IMR-90 (cell line): ENCODE results near the gene OSBPL3. TPM values are rescaled to one million over a fixed set of nuclear protein-coding genes. Genes with fewer than 3 reads are reported as not detected.

Experiments used
- ATAC-seq: fragments of 200-7000 bp; cut with Tn5 transposase; 2 replicates; pipeline ENCODE4 v1.9.1; 2020; ENCODE audit warnings: low read depth, mild to moderate bottlenecking, moderate library complexity
- BruUV-seq: library from RNA; stranded (reverse); fragments of 400-500 nt; replicated peaks from 2 replicates; lab custom pipeline; 2021; lab: Mats Ljungman, UMichigan
- CTCF ChIA-PET: fragments of 300-600 bp; formaldehyde crosslinking; extraction: SDS; loops from one replicate; lab custom pipeline; 2021; ENCODE audit warnings: antibody characterized with exemption; lab: Yijun Ruan, JAX
- POLR2A ChIA-PET: fragments of 300-600 bp; sonication (Branson Sonifier 250); formaldehyde crosslinking; loops from one replicate; lab custom pipeline; 2022; ENCODE audit warnings: antibody characterized with exemption; ENCODE audit not compliant: unreplicated experiment; lab: Charles Lee
- DNase-seq: peaks from one replicate; pipeline ENCODE4 v3.0.0; 2013
- H2AFZ ChIP-seq: replicated peaks from 2 replicates; pipeline ENCODE3; 2013; ENCODE audit warnings: low read length, mild to moderate bottlenecking; ENCODE audit not compliant: poor library complexity
- H2AK5ac ChIP-seq: 2 replicates; pipeline ENCODE4 v1.6.1; 2013; ENCODE audit warnings: low read depth, low read length, inconsistent platforms
- H2AK9ac ChIP-seq: replicated peaks from 2 replicates; pipeline ENCODE3; 2013; ENCODE audit warnings: mild to moderate bottlenecking, low read depth, low read length, moderate library complexity; ENCODE audit not compliant: poor library complexity
- H2BK120ac ChIP-seq: 2 replicates; pipeline ENCODE4 v1.6.1; 2013; ENCODE audit warnings: low read depth, low read length, inconsistent platforms
- H2BK15ac ChIP-seq: 3 replicates; pipeline ENCODE4 v1.6.1; 2013; ENCODE audit warnings: low read depth, low read length, inconsistent platforms
- H2BK20ac ChIP-seq: 2 replicates; pipeline ENCODE4 v1.6.1; 2013; ENCODE audit warnings: low read depth, mild to moderate bottlenecking, inconsistent platforms, low read length, moderate library complexity
- H2BK5ac ChIP-seq: 2 replicates; pipeline ENCODE4 v1.6.1; 2013; ENCODE audit warnings: mild to moderate bottlenecking, low read depth, low read length, inconsistent platforms; ENCODE audit not compliant: poor library complexity, severe bottlenecking
- H3K14ac ChIP-seq: replicated peaks from 2 replicates; pipeline ENCODE4 v1.6.1; 2013; ENCODE audit warnings: low read depth, low read length, inconsistent platforms
- H3K18ac ChIP-seq: 2 replicates; pipeline ENCODE4 v1.6.1; 2013; ENCODE audit warnings: low read depth, low read length, control low read depth
- H3K23ac ChIP-seq: 2 replicates; pipeline ENCODE4 v1.6.1; 2013; ENCODE audit warnings: low read depth, low read length, inconsistent platforms
- H3K27ac ChIP-seq: 2 replicates; pipeline ENCODE4 v1.5.1; 2013; ENCODE audit warnings: mild to moderate bottlenecking, control low read depth, low read length; ENCODE audit not compliant: insufficient read depth
- H3K27me3 ChIP-seq: 2 replicates; pipeline ENCODE4 v1.6.1; 2013; ENCODE audit warnings: low read length; ENCODE audit not compliant: control insufficient read depth, insufficient read depth
- H3K36me3 ChIP-seq: 2 replicates; pipeline ENCODE4 v1.6.1; 2013; ENCODE audit warnings: low read length, mixed read lengths; ENCODE audit not compliant: control insufficient read depth, insufficient read depth
- H3K4ac ChIP-seq: 2 replicates; pipeline ENCODE4 v1.6.1; 2013; ENCODE audit warnings: low read depth, low read length, inconsistent platforms
- H3K4me1 ChIP-seq: 2 replicates; pipeline ENCODE4 v1.6.1; 2013; ENCODE audit warnings: low read length, mixed read lengths; ENCODE audit not compliant: control insufficient read depth, insufficient read depth
- H3K4me2 ChIP-seq: 2 replicates; pipeline ENCODE4 v1.6.1; 2013; ENCODE audit warnings: low read depth, mild to moderate bottlenecking, control low read depth, low read length, moderate library complexity
- H3K4me3 ChIP-seq: 2 replicates; pipeline ENCODE4 v1.5.1; 2013; ENCODE audit warnings: low read depth, mild to moderate bottlenecking, control low read depth, low read length, moderate library complexity; ENCODE audit not compliant: insufficient read depth
- H3K56ac ChIP-seq: 2 replicates; pipeline ENCODE4 v1.6.1; 2013; ENCODE audit warnings: low read length, inconsistent platforms; ENCODE audit not compliant: insufficient read depth; ENCODE audit errors: extremely low read depth
- H3K79me1 ChIP-seq, 2 experiments: 2 replicates each; pipeline ENCODE4 v1.6.1; 2013; ENCODE audit warnings: low read length in 2 of 2, inconsistent platforms in 1 of 2, low read depth in 1 of 2
- H3K9ac ChIP-seq: 2 replicates; pipeline ENCODE4 v1.6.1; 2013; ENCODE audit warnings: low read depth, low read length, control low read depth
- H3K9me1 ChIP-seq: 2 replicates; pipeline ENCODE4 v1.6.1; 2013; ENCODE audit warnings: low read length, inconsistent platforms; ENCODE audit not compliant: insufficient read depth
- H3K9me3 ChIP-seq: 2 replicates; pipeline ENCODE4 v1.6.1; 2013; ENCODE audit warnings: low read length; ENCODE audit not compliant: control insufficient read depth, insufficient read depth
- H4K20me1 ChIP-seq: 2 replicates; pipeline ENCODE4 v1.6.1; 2013; ENCODE audit warnings: low read length, inconsistent platforms; ENCODE audit not compliant: insufficient read depth
- H4K5ac ChIP-seq: 2 replicates; pipeline ENCODE4 v1.6.1; 2013; ENCODE audit warnings: mild to moderate bottlenecking, low read depth, low read length, control low read depth
- H4K8ac ChIP-seq, 2 experiments: 2 replicates each; pipeline ENCODE4 v1.6.1; 2013; ENCODE audit warnings: low read depth in 2 of 2, low read length in 2 of 2, control low read depth in 1 of 2, inconsistent platforms in 1 of 2
- H4K91ac ChIP-seq: 2 replicates; pipeline ENCODE4 v1.6.1; 2013; ENCODE audit warnings: low read depth, low read length, inconsistent platforms; ENCODE audit not compliant: insufficient read depth
- BHLHE40 ChIP-seq: fragments of 150-350 bp; IDR thresholded peaks from 2 replicates; pipeline ENCODE4 v1.6.1; 2016; ENCODE audit warnings: mild to moderate bottlenecking, low read depth, low read length
- CHD1 ChIP-seq: IDR thresholded peaks from 2 replicates; pipeline ENCODE4 v1.6.1; 2012; ENCODE audit warnings: low read depth, low read length, improper control_type of control experiment
- FOS ChIP-seq: fragments of 150-350 bp; IDR thresholded peaks from 2 replicates; pipeline ENCODE4 v1.6.1; 2016; ENCODE audit warnings: low read depth, low read length
- SMC3 ChIP-seq: fragments of 150-350 bp; IDR thresholded peaks from 2 replicates; pipeline ENCODE4 v1.6.1; 2016; ENCODE audit warnings: low read depth, mild to moderate bottlenecking, antibody characterized with exemption, low read length, moderate library complexity
- USF2 ChIP-seq: fragments of 150-350 bp; IDR thresholded peaks from 2 replicates; pipeline ENCODE4 v1.6.1; 2017; ENCODE audit warnings: mild to moderate bottlenecking, antibody characterized with exemption, low read length, low read depth
- WGBS, 2 experiments: methylation state at CpG; one replicate each; pipeline versions ENCODE4 v1.1.5 to v1.1.7; 2013; ENCODE audit warnings: missing lambda C conversion rate in 2 of 2; ENCODE audit not compliant: insufficient read length in 1 of 2; ENCODE audit errors: extremely low coverage in 2 of 2; 5-methylcytosine and 5-hydroxymethylcytosine counted together
- dilution Hi-C: fragments of 300-500 bp; cut with HindIII; formaldehyde crosslinking; loops from one replicate; pipeline ENCODE4 v1.14.3; 2018; ENCODE audit warnings: low sequenced_read_pairs; ENCODE audit not compliant: unreplicated experiment
- in situ Hi-C: fragments of 300-500 bp; cut with MboI; formaldehyde crosslinking; loops from 3 replicates; pipeline ENCODE4 v1.14.3; 2019; ENCODE audit warnings: low sequenced_read_pairs, inconsistent platforms, mixed read lengths
- intact Hi-C: fragments of 100-400 bp; cut with micrococcal nuclease; formaldehyde crosslinking; loops from 2 replicates; pipeline ENCODE4 v1.10.0; 2022
- polyA plus RNA-seq, 3 experiments: library from polyadenylated mRNA; depleted of rRNA; stranded (reverse); fragments of >200 nt; gene quantifications; 2 replicates each; pipeline ENCODE4 v1.2.3, GENCODE V29; 2012; ENCODE audit warnings: low replicate concordance in 1 of 3
- total RNA-seq: library from RNA; depleted of rRNA; stranded (reverse); fragments of >200 nt; gene quantifications from 2 replicates; pipeline ENCODE4 v1.2.3, GENCODE V29; 2012

Gene OSBPL3
- total and polyA plus RNA-seq, 2 of the 4 experiments (the other 2 are of a cell fraction), result 18.0 to 29.9 TPM

- dilution Hi-C loops (no loop called here), intact Hi-C loops (loop anchor here (10.0 kb wide), 1 partner anchor 183 kb away; no protein-coding TSS in a partner anchor), in situ Hi-C loops (no loop called here)
- H3K4me3 ChIP-seq, result no peak overlapping the region
- peaks cover 18% of the 10 kb centered on the region for H3K9me1 ChIP-seq
- no peak for ATAC-seq
- H3K14ac ChIP-seq, result no peak overlapping the region
- H4K5ac ChIP-seq, result no peak overlapping the region
- no peak overlapping the region for H2BK15ac ChIP-seq
- peaks cover 15% of the 10 kb centered on the region for H4K20me1 ChIP-seq
- H3K27ac ChIP-seq, result no peak overlapping the region
- CTCF ChIA-PET, result no interaction called here
- H3K9me3 ChIP-seq, result no peaks in the 10 kb centered on the region
- no peak overlapping the region for H2BK5ac ChIP-seq
- no peak overlapping the region for H4K8ac ChIP-seq
- POLR2A ChIA-PET, result no interaction called here
- no peak for DNase-seq
- H3K23ac ChIP-seq, result no peak overlapping the region
- H2AK5ac ChIP-seq, result no peak overlapping the region
- no peak overlapping the region for H2AFZ ChIP-seq
- no CpG with 5 or more reads among the region's 3 CpGs for WGBS, 2 experiments
- no peak overlapping the region for H3K4ac ChIP-seq
- H3K4me2 ChIP-seq, result no peak overlapping the region
- no peak overlapping the region for H3K9ac ChIP-seq
- no peak overlapping the region for H2BK120ac ChIP-seq
- peaks cover 4% of the 10 kb centered on the region; the same call in 1 of the 2 replicates for H3K36me3 ChIP-seq
- no peak overlapping the region for H2BK20ac ChIP-seq
- H3K18ac ChIP-seq, result no peak overlapping the region
- H2AK9ac ChIP-seq, result no peak overlapping the region
- H4K91ac ChIP-seq, result no peak overlapping the region
- BruUV-seq, result no TSS peak
- no peaks in the 10 kb centered on the region; the same call in 1 of the 2 replicates for H3K4me1 ChIP-seq
- H3K79me1 ChIP-seq, result peaks cover 16 to 53% of the 10 kb centered on the region in 2 experiments
- no peak overlapping the region for H3K56ac ChIP-seq
- TF ChIP-seq USF2 (no peak), BHLHE40 (no peak), SMC3 (no peak), CHD1 (no peak), FOS (no peak)
- no peaks in the 10 kb centered on the region for H3K27me3 ChIP-seq
These were observed 88.7 kb downstream of the OSBPL3 start for GRCh38 chr7:24891311-24891735.
